GM18517 (cell line): ENCODE results near the gene C1GALT1C1.
A peak's percentile ranks its signal among the peaks of the same experiment; 100 is the strongest.
"Not testable (repeated sequence)": the region's sequence is repeated elsewhere in the genome, so short reads cannot be mapped to it uniquely, and the experiment has no call there.

ENCODE experiments used
- ATAC-seq: cut with Tn5 transposase; IDR thresholded peaks from one replicate; pipeline ENCODE4 v1.9.1; 2021; ENCODE audit warnings: mild to moderate bottlenecking, moderate library complexity; ENCODE audit not compliant: unreplicated experiment

The C1GALT1C1 gene

GRCh38 chrX:120629667-120630537, at the start of gene C1GALT1C1:
Gene C1GALT1C1 (minus strand): TSS chrX:120630054. CDS start chrX:120627166, 2,888 bp downstream.
- ATAC-seq: peak; percentile 97

- ATAC-seq: no peak
Measured at GRCh38 chrX:120677004-120677652, 47.3 kb upstream of the C1GALT1C1 start.

DNA sequence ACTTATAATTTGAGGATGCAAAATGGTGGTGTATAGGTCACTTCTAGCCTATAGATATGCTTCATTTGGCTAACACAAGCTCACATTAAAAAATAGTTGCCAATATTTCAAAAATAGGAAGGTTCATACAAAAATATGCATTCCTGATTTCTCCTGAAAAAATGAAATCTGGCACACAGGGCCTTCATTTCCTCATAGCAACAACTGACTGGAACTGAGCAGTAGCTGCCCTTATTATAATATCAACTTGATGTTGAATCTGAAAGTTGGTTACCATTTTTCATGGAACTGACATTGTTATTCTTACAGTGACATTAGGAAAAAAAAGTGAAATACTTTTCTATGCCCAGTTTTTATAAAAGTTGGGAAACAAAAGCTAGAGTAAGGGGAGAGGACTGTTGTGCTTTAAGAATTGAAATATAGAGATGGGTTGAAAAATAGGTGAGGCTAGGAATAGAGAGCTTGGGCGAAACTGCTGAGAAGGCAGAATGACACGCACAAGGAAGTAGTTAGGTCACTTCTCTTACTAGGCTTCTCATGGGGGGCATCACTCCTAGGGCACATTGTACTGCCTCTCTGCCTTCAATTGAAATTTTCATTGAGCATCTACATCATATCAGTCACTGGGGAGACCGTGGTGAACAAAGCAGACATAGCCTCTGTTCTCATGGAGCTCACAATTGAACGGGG, 43.1 kb upstream of the C1GALT1C1 start:
- ATAC-seq: no peak

DNA sequence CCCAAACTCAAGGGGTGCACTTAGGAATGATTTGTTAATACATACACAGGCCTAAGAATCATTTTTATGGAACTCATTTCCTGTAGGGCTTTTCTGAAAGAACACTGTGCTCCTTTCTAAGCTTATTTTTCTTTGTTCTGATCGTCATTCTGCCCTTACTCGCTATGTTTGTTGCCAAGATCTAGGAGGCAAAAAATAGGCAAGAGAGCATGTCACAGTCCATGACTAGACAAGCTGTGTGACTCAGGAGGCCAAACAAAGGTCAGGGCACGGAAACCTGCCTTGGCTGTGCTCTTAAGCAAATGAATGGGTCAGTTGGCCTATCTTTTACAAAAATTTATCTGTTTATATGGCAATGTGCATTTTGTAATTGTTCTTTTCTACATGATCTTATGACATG, 42.5 kb upstream of the C1GALT1C1 start:
- no peak for ATAC-seq

- no peak for ATAC-seq
Measured at GRCh38 chrX:120671963-120672362, 42.1 kb upstream of the C1GALT1C1 start.

GRCh38 chrX:120668357-120668756, 38.5 kb upstream of the C1GALT1C1 start:
- ATAC-seq: no peak

DNA sequence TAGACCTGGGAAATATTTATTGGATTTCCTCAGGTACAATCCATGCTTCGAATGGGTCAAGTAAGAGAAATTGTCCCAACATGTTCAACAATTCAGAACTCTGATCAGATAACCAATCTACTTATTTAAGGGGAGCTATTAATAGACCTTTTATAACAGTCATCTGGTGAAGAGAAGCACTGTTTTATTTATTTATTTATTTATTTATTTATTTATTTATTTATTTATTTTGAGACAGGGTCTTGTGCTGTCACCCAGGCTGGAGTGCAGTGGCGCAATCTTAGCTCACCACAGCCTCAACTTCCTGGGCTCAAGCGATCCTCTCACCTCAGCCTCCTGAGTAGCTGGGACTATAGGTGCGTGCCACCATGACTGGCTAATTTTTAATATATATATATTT, 34.7 kb upstream of the C1GALT1C1 start:
- ATAC-seq: not testable (repeated sequence)

- ATAC-seq: no peak
Measured at GRCh38 chrX:120664081-120664480, 34.2 kb upstream of the C1GALT1C1 start.

DNA sequence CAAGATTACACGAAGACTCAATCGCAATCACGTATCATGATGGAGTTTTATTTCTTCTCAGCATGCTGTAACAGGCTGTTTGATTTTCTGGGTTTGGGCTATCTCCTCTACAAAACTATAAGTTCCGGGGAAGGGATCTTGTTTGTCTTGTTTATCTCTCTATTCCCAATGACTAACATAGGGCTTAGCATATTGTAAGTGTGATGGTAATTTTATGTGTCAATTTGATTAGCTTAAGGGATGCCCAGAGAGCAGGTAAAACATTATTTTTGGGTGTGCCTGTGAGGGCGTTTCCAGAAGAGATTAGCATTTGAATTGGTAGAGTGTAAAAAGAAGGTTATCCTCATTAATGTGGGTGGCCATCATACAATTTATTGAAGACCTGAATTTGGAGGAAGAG, 32.8 kb upstream of the C1GALT1C1 start:
- ATAC-seq: no peak

- ATAC-seq: no peak
Measured at GRCh38 chrX:120660637-120661036, 30.8 kb upstream of the C1GALT1C1 start.

GRCh38 chrX:120653000-120653399, 23.1 kb upstream of the C1GALT1C1 start:
- no peak for ATAC-seq

DNA sequence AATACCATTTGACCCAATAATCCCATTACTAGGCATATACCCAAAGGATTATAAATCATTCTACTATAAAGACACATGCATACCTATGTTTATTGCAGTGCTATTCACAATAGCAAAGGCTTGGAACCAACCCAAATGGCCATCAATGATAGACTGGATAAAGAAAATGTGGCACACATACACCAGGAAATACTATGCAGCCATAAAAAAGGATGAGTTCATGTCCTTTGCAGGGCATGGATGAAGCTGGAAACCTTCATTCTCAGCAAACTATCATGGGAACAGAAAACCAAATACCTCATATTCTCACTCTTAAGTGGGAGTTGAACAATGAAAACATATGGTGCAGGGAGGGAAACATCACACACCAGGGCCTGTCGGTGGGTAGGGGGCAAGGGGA, 22.4 kb upstream of the C1GALT1C1 start:
- ATAC-seq: not testable (repeated sequence)

- ATAC-seq: no peak
Measured at GRCh38 chrX:120647127-120647526, 17.3 kb upstream of the C1GALT1C1 start.

- ATAC-seq: no peak
Measured at GRCh38 chrX:120642871-120643270, 13.0 kb upstream of the C1GALT1C1 start.

DNA sequence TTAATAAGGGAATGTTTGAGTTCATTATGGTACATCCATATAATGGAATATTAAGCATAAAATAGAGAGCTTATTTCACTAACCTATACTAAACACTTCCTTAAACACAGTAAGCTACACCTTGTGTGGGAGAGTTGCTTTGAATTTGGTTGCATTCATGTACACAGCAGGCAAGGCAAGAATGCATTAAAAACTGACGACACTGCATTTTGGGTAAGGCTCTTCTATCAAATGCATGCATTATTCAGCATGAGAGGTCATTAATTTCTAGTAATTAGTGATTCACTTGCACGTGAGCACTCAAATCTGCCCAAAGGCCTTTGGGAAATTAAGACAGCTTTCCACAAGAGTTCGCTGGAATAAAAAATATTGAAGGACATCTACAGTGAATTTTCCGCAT, 8.8 kb upstream of the C1GALT1C1 start:
- no peak for ATAC-seq

DNA sequence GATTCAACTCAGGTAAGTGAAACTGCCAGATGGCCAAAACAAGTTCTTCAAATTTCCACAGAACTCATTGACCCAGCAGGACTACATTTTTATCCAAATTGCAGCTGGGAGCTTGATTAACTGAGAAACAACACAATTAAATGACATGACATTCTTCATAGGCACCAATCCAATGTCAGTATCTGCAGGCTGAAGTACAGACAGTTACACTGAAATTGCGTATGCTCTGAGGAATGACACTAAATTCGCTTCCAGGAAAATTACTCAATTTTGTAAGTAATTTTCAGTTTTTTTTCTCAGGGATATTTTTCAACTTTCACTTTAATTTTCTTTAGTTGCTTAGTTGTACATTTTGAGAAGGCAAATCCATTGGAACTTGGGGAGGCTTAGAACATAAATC, 4.5 kb downstream of the C1GALT1C1 start:
- no peak for ATAC-seq

DNA sequence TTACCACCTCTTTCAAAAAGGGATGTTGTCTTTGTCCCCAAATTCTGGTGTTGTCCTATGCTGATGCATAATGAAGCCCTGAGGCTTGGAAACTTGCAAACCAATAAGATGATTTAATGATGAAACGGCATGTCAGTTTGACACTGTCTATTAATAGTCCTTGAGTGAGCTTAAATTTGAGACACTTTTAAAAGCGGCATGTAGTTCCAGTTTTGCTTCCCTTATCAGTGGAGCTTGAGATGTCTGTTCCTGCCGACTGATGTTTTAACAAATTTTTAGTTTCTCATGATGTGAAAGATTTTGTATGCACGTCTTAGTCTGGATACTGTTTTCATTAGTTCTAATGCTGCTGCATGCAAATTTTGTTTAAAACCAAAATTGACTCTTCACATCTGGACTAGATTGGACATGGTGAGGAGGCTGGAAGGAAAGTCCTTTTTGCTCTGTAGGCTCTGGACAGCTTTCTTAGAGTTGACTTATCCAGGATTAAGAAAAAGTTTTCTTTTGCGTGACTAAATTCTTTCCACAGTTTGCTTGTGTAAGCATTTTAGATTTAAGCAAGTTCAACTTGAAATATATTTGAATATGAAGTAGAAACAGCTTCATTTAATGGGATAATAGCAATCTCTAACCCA, 11.7 kb downstream of the C1GALT1C1 start:
- ATAC-seq: no peak

DNA sequence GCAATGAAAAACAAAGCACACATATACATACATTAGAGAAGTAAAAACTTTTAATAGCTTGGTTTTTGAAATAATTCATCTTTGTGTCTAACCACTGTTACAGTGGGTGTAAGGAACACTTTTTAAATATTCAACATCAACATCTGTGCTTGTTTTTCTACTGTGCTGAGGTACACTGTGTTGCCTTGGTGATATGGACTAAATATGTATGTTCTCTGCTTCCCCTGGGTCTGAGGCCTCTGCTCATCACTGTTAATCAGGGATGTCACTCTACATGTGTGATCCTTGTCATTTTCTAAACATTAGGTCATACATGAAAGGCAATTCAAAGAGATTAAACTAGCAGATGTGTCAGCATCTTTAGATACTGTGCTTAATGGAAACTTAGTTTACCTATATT, 15.0 kb downstream of the C1GALT1C1 start:
- no peak for ATAC-seq

DNA sequence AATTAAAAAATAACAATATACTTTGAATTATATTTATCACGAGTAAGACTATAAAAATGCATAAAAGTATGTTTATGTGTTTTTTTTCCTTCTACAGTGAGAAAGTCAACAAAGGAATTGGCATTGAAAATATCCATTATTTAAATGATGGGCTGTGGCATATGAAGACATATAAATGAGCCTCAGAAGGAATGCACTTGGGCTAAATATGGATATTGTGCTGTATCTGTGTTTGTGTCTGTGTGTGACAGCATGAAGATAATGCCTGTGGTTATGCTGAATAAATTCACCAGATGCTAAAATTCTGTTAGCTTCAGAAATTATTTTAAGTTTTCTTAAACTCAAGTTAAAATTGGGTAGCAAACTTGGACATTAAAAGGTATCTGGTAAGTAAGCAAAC, 17.8 kb downstream of the C1GALT1C1 start:
- ATAC-seq: no peak

DNA sequence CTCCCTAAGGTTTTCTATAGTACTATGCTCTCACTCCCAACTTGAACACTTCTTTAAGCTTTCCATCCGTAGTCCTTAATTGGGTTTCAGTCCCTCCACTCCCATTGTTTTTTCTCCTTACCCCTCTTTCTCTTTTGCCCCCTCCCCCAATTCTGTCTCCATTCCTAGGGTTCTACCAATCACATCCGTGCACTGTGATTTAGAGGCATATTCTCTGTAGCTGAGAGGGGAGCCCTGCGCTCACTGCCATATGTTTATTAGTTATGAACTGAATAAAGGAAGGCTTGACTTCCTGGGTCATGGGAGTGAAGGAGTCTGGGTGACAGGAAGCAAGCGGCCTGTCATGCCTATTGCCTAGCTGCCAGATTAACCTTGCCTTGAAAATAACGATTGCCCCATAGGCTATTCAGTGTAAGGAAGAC, 25.5 kb downstream of the C1GALT1C1 start:
- ATAC-seq: peak; percentile 43

GRCh38 chrX:120603707-120604360, 26.0 kb downstream of the C1GALT1C1 start, which contains the start of gene MCTS1:
Gene MCTS1 (plus strand): TSS chrX:120604101. CDS start chrX:120604237, 136 bp downstream.
- peak; percentile 85 for ATAC-seq
